GM23338 (cell line): Measurements from ENCODE around the gene DMD. TPM values are rescaled to one million over a fixed set of nuclear protein-coding genes. Genes with fewer than 3 reads are reported as not detected.

Experiments
- EZH2 ChIP-seq: fragments of 200-600 bp; sonication (generic); IDR thresholded peaks from one replicate; pipeline ENCODE4 v1.8.0; 2017; ENCODE audit warnings: antibody characterized with exemption, mild to moderate bottlenecking, low read depth; ENCODE audit not compliant: unreplicated experiment
- NANOG ChIP-seq: IDR thresholded peaks from 2 replicates; pipeline ENCODE4 v1.6.1; 2016; ENCODE audit warnings: antibody characterized with exemption, borderline replicate concordance
- ZNF114 ChIP-seq: fragments of 250-450 bp; sonication (Bioruptor Pico); IDR thresholded peaks from 2 replicates; pipeline ENCODE4 v1.5.0; 2020; ENCODE audit warnings: mild to moderate bottlenecking, moderate library complexity
- polyA plus RNA-seq: library from polyadenylated mRNA; unstranded; fragments of >200 nt; fragmentation: Nextera tagmentation; extraction: Ambion mirVana; gene quantifications from 2 replicates; pipeline ENCODE4 v1.2.1, GENCODE V29; 2016
- total RNA-seq: library from RNA; depleted of rRNA; stranded (reverse); fragments of >200 nt; shearing (Covaris generic); gene quantifications from 2 replicates; pipeline ENCODE4 v1.2.3, GENCODE V29; 2014
- TF ChIP-seq, protein P1 (sequence below): fragments of 250-450 bp; sonication (Bioruptor Pico); IDR thresholded peaks from 2 replicates; pipeline ENCODE4 v1.5.0; 2020; ENCODE audit warnings: mild to moderate bottlenecking, moderate library complexity
- TF ChIP-seq, protein P2 (sequence below): IDR thresholded peaks from one replicate; pipeline ENCODE4 v1.6.1; 2018; ENCODE audit warnings: antibody characterized with exemption; ENCODE audit not compliant: unreplicated experiment
- TF ChIP-seq, protein P3 (sequence below), 2 experiments: fragments of 200-600 bp in 1 of 2; sonication (generic) in 1 of 2; conservative IDR thresholded peaks; 2 replicates each; pipeline versions ENCODE4 v1.5.1 to v1.6.1; 2016 to 2017; ENCODE audit warnings: antibody characterized with exemption in 2 of 2, low read depth in 2 of 2, mild to moderate bottlenecking in 2 of 2, moderate library complexity in 1 of 2

DMD gene
- total and polyA plus RNA-seq, 2 experiments from 2014 or later = 4.5 to 7.6 TPM

DNA sequence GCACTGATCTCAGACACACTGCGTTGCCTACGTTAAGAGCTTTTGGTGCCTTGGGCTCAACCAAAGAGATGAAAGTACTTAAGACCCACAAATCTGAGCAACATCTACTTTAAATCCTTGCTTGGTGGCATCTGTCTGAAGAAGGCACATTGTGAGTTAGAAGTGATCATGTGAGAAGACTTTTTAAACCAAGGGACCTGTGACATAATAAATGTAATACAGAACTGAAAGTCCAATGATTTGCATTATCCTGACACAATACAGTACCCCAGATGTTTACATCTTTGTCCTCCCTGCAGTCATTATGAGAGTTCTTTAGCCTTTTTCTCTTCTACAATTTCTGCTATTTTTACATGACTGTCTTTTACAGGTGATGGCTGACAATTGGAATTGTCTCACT lies 2042.8 kb downstream of the DMD start (continued):
- TF ChIP-seq, protein P1, sequence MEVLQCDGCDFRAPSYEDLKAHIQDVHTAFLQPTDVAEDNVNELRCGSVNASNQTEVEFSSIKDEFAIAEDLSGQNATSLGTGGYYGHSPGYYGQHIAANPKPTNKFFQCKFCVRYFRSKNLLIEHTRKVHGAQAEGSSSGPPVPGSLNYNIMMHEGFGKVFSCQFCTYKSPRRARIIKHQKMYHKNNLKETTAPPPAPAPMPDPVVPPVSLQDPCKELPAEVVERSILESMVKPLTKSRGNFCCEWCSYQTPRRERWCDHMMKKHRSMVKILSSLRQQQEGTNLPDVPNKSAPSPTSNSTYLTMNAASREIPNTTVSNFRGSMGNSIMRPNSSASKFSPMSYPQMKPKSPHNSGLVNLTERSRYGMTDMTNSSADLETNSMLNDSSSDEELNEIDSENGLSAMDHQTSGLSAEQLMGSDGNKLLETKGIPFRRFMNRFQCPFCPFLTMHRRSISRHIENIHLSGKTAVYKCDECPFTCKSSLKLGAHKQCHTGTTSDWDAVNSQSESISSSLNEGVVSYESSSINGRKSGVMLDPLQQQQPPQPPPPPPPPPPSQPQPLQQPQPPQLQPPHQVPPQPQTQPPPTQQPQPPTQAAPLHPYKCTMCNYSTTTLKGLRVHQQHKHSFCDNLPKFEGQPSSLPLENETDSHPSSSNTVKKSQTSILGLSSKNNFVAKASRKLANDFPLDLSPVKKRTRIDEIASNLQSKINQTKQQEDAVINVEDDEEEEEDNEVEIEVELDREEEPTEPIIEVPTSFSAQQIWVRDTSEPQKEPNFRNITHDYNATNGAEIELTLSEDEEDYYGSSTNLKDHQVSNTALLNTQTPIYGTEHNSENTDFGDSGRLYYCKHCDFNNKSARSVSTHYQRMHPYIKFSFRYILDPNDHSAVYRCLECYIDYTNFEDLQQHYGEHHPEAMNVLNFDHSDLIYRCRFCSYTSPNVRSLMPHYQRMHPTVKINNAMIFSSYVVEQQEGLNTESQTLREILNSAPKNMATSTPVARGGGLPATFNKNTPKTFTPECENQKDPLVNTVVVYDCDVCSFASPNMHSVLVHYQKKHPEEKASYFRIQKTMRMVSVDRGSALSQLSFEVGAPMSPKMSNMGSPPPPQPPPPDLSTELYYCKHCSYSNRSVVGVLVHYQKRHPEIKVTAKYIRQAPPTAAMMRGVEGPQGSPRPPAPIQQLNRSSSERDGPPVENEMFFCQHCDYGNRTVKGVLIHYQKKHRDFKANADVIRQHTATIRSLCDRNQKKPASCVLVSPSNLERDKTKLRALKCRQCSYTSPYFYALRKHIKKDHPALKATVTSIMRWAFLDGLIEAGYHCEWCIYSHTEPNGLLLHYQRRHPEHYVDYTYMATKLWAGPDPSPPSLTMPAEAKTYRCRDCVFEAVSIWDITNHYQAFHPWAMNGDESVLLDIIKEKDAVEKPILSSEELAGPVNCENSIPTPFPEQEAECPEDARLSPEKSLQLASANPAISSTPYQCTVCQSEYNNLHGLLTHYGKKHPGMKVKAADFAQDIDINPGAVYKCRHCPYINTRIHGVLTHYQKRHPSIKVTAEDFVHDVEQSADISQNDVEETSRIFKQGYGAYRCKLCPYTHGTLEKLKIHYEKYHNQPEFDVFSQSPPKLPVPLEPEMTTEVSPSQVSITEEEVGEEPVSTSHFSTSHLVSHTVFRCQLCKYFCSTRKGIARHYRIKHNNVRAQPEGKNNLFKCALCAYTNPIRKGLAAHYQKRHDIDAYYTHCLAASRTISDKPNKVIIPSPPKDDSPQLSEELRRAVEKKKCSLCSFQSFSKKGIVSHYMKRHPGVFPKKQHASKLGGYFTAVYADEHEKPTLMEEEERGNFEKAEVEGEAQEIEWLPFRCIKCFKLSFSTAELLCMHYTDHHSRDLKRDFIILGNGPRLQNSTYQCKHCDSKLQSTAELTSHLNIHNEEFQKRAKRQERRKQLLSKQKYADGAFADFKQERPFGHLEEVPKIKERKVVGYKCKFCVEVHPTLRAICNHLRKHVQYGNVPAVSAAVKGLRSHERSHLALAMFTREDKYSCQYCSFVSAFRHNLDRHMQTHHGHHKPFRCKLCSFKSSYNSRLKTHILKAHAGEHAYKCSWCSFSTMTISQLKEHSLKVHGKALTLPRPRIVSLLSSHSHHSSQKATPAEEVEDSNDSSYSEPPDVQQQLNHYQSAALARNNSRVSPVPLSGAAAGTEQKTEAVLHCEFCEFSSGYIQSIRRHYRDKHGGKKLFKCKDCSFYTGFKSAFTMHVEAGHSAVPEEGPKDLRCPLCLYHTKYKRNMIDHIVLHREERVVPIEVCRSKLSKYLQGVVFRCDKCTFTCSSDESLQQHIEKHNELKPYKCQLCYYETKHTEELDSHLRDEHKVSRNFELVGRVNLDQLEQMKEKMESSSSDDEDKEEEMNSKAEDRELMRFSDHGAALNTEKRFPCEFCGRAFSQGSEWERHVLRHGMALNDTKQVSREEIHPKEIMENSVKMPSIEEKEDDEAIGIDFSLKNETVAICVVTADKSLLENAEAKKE (CRISPR knock-in tag) = no peak
- TF ChIP-seq, protein P2, sequence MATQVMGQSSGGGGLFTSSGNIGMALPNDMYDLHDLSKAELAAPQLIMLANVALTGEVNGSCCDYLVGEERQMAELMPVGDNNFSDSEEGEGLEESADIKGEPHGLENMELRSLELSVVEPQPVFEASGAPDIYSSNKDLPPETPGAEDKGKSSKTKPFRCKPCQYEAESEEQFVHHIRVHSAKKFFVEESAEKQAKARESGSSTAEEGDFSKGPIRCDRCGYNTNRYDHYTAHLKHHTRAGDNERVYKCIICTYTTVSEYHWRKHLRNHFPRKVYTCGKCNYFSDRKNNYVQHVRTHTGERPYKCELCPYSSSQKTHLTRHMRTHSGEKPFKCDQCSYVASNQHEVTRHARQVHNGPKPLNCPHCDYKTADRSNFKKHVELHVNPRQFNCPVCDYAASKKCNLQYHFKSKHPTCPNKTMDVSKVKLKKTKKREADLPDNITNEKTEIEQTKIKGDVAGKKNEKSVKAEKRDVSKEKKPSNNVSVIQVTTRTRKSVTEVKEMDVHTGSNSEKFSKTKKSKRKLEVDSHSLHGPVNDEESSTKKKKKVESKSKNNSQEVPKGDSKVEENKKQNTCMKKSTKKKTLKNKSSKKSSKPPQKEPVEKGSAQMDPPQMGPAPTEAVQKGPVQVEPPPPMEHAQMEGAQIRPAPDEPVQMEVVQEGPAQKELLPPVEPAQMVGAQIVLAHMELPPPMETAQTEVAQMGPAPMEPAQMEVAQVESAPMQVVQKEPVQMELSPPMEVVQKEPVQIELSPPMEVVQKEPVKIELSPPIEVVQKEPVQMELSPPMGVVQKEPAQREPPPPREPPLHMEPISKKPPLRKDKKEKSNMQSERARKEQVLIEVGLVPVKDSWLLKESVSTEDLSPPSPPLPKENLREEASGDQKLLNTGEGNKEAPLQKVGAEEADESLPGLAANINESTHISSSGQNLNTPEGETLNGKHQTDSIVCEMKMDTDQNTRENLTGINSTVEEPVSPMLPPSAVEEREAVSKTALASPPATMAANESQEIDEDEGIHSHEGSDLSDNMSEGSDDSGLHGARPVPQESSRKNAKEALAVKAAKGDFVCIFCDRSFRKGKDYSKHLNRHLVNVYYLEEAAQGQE = no peak
- TF ChIP-seq NANOG (no peak), EZH2 (no peak), ZNF114 (CRISPR knock-in tag) (no peak)
- TF ChIP-seq, protein P3, sequence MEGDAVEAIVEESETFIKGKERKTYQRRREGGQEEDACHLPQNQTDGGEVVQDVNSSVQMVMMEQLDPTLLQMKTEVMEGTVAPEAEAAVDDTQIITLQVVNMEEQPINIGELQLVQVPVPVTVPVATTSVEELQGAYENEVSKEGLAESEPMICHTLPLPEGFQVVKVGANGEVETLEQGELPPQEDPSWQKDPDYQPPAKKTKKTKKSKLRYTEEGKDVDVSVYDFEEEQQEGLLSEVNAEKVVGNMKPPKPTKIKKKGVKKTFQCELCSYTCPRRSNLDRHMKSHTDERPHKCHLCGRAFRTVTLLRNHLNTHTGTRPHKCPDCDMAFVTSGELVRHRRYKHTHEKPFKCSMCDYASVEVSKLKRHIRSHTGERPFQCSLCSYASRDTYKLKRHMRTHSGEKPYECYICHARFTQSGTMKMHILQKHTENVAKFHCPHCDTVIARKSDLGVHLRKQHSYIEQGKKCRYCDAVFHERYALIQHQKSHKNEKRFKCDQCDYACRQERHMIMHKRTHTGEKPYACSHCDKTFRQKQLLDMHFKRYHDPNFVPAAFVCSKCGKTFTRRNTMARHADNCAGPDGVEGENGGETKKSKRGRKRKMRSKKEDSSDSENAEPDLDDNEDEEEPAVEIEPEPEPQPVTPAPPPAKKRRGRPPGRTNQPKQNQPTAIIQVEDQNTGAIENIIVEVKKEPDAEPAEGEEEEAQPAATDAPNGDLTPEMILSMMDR (conservative IDR thresholded peaks at IDR 0.05; ENCODE audit: low read depth in 2 of 2) = no peak
